Measurements from ENCODE around the gene STK39. TPM values are rescaled to one million over a fixed set of nuclear protein-coding genes. Genes with fewer than 3 reads are reported as not detected.

STK39 gene
- polyA plus RNA-seq, 2 of the 4 experiments (the other 2 are of a cell fraction) = 14.2 to 27.2 TPM

DNA sequence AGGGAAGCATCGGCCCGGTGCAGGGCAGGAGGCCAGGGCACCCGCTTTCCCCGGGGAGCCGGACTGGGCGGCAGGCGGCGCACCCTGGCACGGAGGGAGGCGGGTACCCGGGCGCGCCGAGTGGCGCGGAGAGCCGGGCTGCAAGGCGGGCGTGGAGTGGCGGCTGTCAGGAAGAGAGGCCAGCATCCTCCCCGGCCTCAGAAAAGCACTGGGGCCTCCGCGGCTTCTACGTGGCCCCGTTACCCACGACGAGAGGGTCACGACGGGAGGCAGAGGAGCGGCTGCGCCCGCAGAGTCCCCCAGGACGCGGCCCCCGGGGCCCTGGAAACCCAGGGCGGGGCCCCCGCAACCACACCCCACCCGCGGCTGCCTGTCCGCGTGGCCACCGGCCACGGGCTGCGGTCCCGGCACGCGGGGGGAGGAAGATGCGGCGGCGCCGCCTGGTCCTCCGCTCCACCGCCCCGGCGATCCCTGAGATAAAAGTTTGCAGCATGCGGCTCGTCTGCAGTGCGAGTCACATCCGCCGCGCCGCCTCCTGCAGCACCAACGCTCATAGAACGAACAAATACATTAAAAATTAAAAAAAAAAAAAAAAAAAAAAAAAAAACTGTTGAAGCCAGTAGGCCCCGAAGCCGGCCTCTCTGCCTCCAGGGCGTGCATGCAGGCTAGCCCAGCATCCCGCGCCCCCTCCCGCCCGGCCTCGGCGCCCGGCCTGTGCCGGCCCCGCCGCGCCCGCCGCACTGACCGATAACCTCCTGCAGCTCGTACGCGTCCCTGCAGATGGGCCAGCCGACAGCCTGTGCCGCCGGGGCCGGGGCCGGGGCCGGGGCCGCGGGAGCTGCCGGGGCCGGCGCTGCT is 683 bp downstream of the STK39 start:
- POLR2A ChIA-PET = interaction anchor here (0.7 kb wide), 1 partner anchor 44 kb away, joined by 3 read pairs; no protein-coding TSS in a partner anchor
- 0% methylated on average over 25 of the region's 95 CpGs for WGBS (ENCODE audit: missing lambda C conversion rate)
- Histone ChIP-seq H3K9me3 (0 out of 3 replicates have a peak, but pooled peaks cover under 1% of the 10 kb centered on the region), H3K4me2 (peak overlapping the region; percentile 85), H3K4me1 (peaks cover 14% of the 10 kb centered on the region), H3K4me3 (peak overlapping the region; percentile 75), H3K27ac (peak overlapping the region; percentile 75 to 99)
- TF ChIP-seq ZNF302 (CRISPR knock-in tag; IDR thresholded peaks at IDR 0.05) (no peak), CHD4 (IDR thresholded peaks at IDR 0.05; ENCODE audit: borderline replicate concordance) (no peak), ZSCAN20 (CRISPR knock-in tag; IDR thresholded peaks at IDR 0.05) (no peak), PHF8 (IDR thresholded peaks at IDR 0.05; ENCODE audit: borderline replicate concordance, low read depth) (0 out of 2 replicates have a peak, but pooled peaks have one; percentile 36), FOSL2 (IDR thresholded peaks at IDR 0.05) (no peak), FOSL2 (CRISPR knock-in tag; IDR thresholded peaks at IDR 0.05) (no peak), SMC3 (IDR thresholded peaks at IDR 0.05) (peak; percentile 54), RAD21 (conservative IDR thresholded peaks at IDR 0.05 in 1 of 2, IDR thresholded peaks at IDR 0.05 in 1 of 2) (peak in 1 of 2 experiments; percentile 47; a peak in 3 of 5 replicates), RARB (CRISPR knock-in tag; IDR thresholded peaks at IDR 0.05) (no peak), KDM5A (IDR thresholded peaks at IDR 0.05) (no peak), CBX2 (IDR thresholded peaks at IDR 0.05; ENCODE audit: borderline replicate concordance, low read depth) (no peak), HDAC2 (IDR thresholded peaks at IDR 0.05) (no peak), ZFP36 (IDR thresholded peaks at IDR 0.05; ENCODE audit: borderline replicate concordance, partially characterized antibody) (no peak), HEYL (CRISPR knock-in tag; IDR thresholded peaks at IDR 0.05) (no peak), BHLHE40 (IDR thresholded peaks at IDR 0.05; ENCODE audit: low read depth, low read length) (no peak), FOSB (CRISPR knock-in tag; IDR thresholded peaks at IDR 0.05) (no peak)
- TF ChIP-seq, protein P1, sequence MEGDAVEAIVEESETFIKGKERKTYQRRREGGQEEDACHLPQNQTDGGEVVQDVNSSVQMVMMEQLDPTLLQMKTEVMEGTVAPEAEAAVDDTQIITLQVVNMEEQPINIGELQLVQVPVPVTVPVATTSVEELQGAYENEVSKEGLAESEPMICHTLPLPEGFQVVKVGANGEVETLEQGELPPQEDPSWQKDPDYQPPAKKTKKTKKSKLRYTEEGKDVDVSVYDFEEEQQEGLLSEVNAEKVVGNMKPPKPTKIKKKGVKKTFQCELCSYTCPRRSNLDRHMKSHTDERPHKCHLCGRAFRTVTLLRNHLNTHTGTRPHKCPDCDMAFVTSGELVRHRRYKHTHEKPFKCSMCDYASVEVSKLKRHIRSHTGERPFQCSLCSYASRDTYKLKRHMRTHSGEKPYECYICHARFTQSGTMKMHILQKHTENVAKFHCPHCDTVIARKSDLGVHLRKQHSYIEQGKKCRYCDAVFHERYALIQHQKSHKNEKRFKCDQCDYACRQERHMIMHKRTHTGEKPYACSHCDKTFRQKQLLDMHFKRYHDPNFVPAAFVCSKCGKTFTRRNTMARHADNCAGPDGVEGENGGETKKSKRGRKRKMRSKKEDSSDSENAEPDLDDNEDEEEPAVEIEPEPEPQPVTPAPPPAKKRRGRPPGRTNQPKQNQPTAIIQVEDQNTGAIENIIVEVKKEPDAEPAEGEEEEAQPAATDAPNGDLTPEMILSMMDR (IDR thresholded peaks at IDR 0.05) = peak; percentile 29; the same call in 2 of the 3 replicates
- TF ChIP-seq, protein P2, sequence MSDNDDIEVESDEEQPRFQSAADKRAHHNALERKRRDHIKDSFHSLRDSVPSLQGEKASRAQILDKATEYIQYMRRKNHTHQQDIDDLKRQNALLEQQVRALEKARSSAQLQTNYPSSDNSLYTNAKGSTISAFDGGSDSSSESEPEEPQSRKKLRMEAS (IDR thresholded peaks at IDR 0.05) = peak; percentile 60
- TF ChIP-seq, protein P3, sequence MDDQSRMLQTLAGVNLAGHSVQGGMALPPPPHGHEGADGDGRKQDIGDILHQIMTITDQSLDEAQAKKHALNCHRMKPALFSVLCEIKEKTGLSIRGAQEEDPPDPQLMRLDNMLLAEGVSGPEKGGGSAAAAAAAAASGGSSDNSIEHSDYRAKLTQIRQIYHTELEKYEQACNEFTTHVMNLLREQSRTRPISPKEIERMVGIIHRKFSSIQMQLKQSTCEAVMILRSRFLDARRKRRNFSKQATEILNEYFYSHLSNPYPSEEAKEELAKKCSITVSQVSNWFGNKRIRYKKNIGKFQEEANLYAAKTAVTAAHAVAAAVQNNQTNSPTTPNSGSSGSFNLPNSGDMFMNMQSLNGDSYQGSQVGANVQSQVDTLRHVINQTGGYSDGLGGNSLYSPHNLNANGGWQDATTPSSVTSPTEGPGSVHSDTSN (IDR thresholded peaks at IDR 0.05) = no peak
- TF ChIP-seq, protein P4, sequence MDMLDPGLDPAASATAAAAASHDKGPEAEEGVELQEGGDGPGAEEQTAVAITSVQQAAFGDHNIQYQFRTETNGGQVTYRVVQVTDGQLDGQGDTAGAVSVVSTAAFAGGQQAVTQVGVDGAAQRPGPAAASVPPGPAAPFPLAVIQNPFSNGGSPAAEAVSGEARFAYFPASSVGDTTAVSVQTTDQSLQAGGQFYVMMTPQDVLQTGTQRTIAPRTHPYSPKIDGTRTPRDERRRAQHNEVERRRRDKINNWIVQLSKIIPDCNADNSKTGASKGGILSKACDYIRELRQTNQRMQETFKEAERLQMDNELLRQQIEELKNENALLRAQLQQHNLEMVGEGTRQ (IDR thresholded peaks at IDR 0.05) = no peak
- TF ChIP-seq, protein P5, sequence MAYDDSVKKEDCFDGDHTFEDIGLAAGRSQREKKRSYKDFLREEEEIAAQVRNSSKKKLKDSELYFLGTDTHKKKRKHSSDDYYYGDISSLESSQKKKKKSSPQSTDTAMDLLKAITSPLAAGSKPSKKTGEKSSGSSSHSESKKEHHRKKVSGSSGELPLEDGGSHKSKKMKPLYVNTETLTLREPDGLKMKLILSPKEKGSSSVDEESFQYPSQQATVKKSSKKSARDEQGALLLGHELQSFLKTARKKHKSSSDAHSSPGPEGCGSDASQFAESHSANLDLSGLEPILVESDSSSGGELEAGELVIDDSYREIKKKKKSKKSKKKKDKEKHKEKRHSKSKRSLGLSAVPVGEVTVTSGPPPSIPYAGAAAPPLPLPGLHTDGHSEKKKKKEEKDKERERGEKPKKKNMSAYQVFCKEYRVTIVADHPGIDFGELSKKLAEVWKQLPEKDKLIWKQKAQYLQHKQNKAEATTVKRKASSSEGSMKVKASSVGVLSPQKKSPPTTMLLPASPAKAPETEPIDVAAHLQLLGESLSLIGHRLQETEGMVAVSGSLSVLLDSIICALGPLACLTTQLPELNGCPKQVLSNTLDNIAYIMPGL (CRISPR knock-in tag; IDR thresholded peaks at IDR 0.05; ENCODE audit: borderline replicate concordance) = no peak
- no peak for FAIRE-seq
- CTCF ChIA-PET = interaction anchor here (1.1 to 1.4 kb wide), 2 partner anchors 87 to 111 kb away, joined by 3 read pairs; no protein-coding TSS in a partner anchor
- peak; percentile 38 to 68 for DNase-seq (ENCODE audit: low read depth in 1 of 2, low spot score in 1 of 2)
- ATAC-seq = peak; percentile 84 to 90

All from A549 (cell line).